Endothelial cell (in vitro differentiated cells): ENCODE results near the gene SMTNL2. TPM values are rescaled to one million over a fixed set of nuclear protein-coding genes. Genes with fewer than 3 reads are reported as not detected.

Experiments used
- DNase-seq: peaks from one replicate; pipeline ENCODE4 v3.0.0; 2021; ENCODE audit warnings: low spot score
- H3K27ac Mint-ChIP-seq: one replicate; pipeline ENCODE4 v1.8.0; 2021; ENCODE audit warnings: mixed read lengths, inconsistent platforms; ENCODE audit not compliant: unreplicated experiment
- H3K27me3 Mint-ChIP-seq: one replicate; pipeline ENCODE4 v1.8.0; 2021; ENCODE audit warnings: mild to moderate bottlenecking, moderate library complexity, mixed read lengths, inconsistent platforms; ENCODE audit not compliant: unreplicated experiment
- H3K36me3 Mint-ChIP-seq: one replicate; pipeline ENCODE4 v1.8.0; 2021; ENCODE audit warnings: mild to moderate bottlenecking, low read depth, mixed read lengths, inconsistent platforms; ENCODE audit not compliant: unreplicated experiment
- H3K4me1 Mint-ChIP-seq: one replicate; pipeline ENCODE4 v1.8.0; 2021; ENCODE audit warnings: mild to moderate bottlenecking, mixed read lengths, inconsistent platforms; ENCODE audit not compliant: unreplicated experiment
- H3K4me3 Mint-ChIP-seq: one replicate; pipeline ENCODE4 v1.8.0; 2021; ENCODE audit warnings: mild to moderate bottlenecking, mixed read lengths, inconsistent platforms; ENCODE audit not compliant: unreplicated experiment
- H3K9me3 Mint-ChIP-seq: one replicate; pipeline ENCODE4 v1.8.0; 2021; ENCODE audit warnings: mixed read lengths, inconsistent platforms; ENCODE audit not compliant: unreplicated experiment
- total RNA-seq: library from RNA; stranded (reverse); fragmentation: NEBNext Ultra II Directional; extraction: Animal tissue kit (Norgen Biotek cat#: 25700); gene quantifications from one replicate; pipeline ENCODE4 v1.2.1, GENCODE V29; 2021; ENCODE audit not compliant: unreplicated experiment
- TF ChIP-seq, protein P1 (sequence below): fragments of 200-600 bp; sonication (generic); IDR thresholded peaks from one replicate; pipeline ENCODE4 v1.5.0; 2021; ENCODE audit warnings: antibody characterized with exemption; ENCODE audit not compliant: unreplicated experiment

The SMTNL2 gene
- total RNA-seq, 1 donor from 2014 or later: 0.59 TPM

DNA sequence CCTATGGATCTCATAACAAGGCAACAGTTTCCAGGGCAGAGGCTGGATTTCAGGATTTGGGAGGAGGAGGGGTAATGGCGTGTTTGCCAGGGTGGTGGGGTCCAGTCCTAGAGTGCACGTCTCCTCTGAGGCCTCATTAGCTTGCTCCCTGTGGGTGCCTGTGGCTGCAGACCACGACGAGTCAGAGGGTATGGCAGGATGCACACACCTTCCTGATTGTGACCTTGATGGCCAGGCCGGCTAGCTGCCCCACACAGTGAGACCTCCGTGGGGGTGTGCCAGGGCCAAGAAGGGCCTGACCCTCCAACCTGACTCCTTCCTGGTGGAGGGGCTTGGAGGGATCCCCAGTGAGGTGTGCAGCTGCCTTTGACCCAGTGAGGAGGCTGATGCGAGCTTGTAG, 4.0 kb upstream of the SMTNL2 start:
- Mint-ChIP-seq H3K4me1 (peaks cover 11% of the 10 kb centered on the region), H3K36me3 (no peaks in the 10 kb centered on the region), H3K9me3 (no peaks in the 10 kb centered on the region), H3K27me3 (peaks cover 12% of the 10 kb centered on the region), H3K27ac (no peak overlapping the region), H3K4me3 (no peak overlapping the region)
- no peak for DNase-seq
- TF ChIP-seq, protein P1, sequence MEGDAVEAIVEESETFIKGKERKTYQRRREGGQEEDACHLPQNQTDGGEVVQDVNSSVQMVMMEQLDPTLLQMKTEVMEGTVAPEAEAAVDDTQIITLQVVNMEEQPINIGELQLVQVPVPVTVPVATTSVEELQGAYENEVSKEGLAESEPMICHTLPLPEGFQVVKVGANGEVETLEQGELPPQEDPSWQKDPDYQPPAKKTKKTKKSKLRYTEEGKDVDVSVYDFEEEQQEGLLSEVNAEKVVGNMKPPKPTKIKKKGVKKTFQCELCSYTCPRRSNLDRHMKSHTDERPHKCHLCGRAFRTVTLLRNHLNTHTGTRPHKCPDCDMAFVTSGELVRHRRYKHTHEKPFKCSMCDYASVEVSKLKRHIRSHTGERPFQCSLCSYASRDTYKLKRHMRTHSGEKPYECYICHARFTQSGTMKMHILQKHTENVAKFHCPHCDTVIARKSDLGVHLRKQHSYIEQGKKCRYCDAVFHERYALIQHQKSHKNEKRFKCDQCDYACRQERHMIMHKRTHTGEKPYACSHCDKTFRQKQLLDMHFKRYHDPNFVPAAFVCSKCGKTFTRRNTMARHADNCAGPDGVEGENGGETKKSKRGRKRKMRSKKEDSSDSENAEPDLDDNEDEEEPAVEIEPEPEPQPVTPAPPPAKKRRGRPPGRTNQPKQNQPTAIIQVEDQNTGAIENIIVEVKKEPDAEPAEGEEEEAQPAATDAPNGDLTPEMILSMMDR: no peak

DNA sequence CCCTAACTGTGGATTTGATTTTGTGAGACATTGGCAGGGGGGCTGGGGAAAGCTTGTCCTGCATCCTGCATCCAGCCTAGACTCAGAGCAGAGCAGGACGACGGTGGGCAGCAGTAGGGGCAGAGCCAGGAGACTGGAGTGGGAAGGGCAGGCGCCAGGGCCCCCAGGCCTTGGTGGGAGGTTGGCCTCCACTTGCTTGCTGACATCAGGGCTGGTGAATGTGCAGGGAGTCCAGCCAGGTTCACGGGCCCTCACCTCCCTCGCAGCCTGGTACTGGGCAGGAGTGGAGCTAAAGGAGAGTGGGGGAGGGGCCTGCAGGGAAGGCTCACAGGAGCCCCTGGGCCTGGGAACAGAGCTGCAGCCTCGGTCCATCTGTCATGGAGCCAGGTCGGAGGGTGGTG, 2.2 kb upstream of the SMTNL2 start:
- TF ChIP-seq, protein P1: no peak
- Mint-ChIP-seq H3K36me3 (no peaks in the 10 kb centered on the region), H3K4me1 (peaks cover 9% of the 10 kb centered on the region), H3K4me3 (no peak overlapping the region), H3K27me3 (peaks cover 25% of the 10 kb centered on the region), H3K27ac (no peak overlapping the region), H3K9me3 (no peaks in the 10 kb centered on the region)
- no peak for DNase-seq

DNA sequence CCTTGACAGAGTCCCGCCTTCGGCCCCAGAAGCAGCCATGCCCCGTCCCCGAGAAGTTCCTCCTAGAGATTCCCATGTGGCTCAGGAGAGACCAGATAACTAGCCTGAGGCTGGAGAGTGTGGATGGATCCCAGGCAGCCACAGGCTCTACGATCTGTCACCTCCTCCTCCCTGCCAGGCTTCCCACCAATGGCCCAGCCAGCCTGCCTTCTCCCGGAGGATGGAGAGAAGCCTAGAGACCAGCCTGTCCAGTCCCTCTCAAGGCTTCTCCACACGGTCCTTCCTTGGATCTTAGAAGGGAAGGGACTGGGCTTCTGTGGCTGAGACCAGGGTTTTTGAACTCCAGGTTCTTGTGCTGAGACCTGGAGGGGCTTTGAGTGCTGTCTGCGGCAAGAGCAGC, 1.6 kb upstream of the SMTNL2 start:
- Mint-ChIP-seq H3K9me3 (no peaks in the 10 kb centered on the region), H3K36me3 (no peaks in the 10 kb centered on the region), H3K4me1 (peaks cover 9% of the 10 kb centered on the region), H3K27me3 (peaks cover 25% of the 10 kb centered on the region), H3K27ac (no peak overlapping the region), H3K4me3 (no peak overlapping the region)
- DNase-seq: no peak
- TF ChIP-seq, protein P1: no peak

DNA sequence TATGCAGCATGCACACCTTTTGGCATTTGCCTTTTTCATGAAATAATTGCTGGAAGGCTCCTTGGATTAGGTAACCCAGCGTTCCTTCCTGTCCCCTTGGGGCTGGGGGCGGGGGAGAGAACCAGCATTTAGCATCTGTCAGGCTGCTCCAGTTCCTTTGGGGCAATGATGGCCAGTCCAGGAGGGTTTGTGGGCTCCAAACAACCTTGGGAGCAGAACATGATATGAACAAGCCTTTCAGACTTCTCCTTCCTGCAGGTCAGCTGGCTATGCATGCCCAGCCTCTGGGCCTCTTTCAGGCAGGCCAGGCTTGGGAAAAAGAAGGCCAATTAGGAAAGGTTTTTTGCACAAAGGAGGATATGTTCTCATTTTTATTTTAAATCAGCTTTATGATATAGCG, 1.1 kb upstream of the SMTNL2 start:
- peak overlapping the region; percentile 89 for H3K4me3 Mint-ChIP-seq
- no peak for DNase-seq
- peaks cover 9% of the 10 kb centered on the region for H3K4me1 Mint-ChIP-seq
- no peak overlapping the region for H3K27ac Mint-ChIP-seq
- no peaks in the 10 kb centered on the region for H3K9me3 Mint-ChIP-seq
- peaks cover 25% of the 10 kb centered on the region for H3K27me3 Mint-ChIP-seq
- TF ChIP-seq, protein P1: no peak
- no peaks in the 10 kb centered on the region for H3K36me3 Mint-ChIP-seq

DNA sequence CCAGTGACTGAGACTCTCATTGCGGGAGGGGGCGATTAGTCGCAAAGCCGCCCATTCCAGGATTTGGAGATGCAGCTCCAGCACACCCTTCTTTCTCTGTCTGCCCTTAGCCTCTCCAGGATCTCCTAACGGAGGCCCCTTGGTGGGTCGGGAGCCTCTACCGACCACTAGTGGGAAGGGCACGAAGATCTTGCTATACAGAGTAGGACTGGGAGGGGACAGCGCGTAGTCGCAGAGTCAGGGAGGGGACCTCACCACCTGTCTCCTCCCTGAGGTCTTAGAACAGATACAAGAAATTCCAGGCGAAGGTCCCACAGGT, 588 bp upstream of the SMTNL2 start:
- peak; percentile 59 for DNase-seq
- H3K4me3 Mint-ChIP-seq: peak overlapping the region; percentile 89
- H3K9me3 Mint-ChIP-seq: no peaks in the 10 kb centered on the region
- H3K4me1 Mint-ChIP-seq: peaks cover 9% of the 10 kb centered on the region
- H3K36me3 Mint-ChIP-seq: no peaks in the 10 kb centered on the region
- H3K27ac Mint-ChIP-seq: no peak overlapping the region
- peaks cover 25% of the 10 kb centered on the region for H3K27me3 Mint-ChIP-seq
- TF ChIP-seq, protein P1: no peak
